Measurements from ENCODE around the gene SLC2A13.

SLC2A13 gene

GRCh38 chr12:39713552-39713951 lies 392.3 kb downstream of the SLC2A13 start:
- no peak for TF ChIP-seq CTCF (IDR thresholded peaks at IDR 0.05; ENCODE audit: extremely low read depth, insufficient read depth, missing control alignments)
- DNase-seq (ENCODE audit: low spot score) = no peak
- in situ Hi-C loops (cut with MboI; ENCODE audit: low pct_unique_long_range_greater_than_20kb, low sequenced_read_pairs, unreplicated experiment) = no loop called here

GRCh38 chr12:39712334-39712733 lies 393.5 kb downstream of the SLC2A13 start:
- in situ Hi-C loops (cut with MboI; ENCODE audit: low pct_unique_long_range_greater_than_20kb, low sequenced_read_pairs, unreplicated experiment) = no loop called here
- no peak for DNase-seq (ENCODE audit: low spot score)
- TF ChIP-seq CTCF (IDR thresholded peaks at IDR 0.05; ENCODE audit: extremely low read depth, insufficient read depth, missing control alignments) = no peak
